GM12878 (cell line): Measurements from ENCODE around the gene TXLNG. TPM values are rescaled to one million over a fixed set of nuclear protein-coding genes. Genes with fewer than 3 reads are reported as not detected.

Experiments
- ATAC-seq: fragments of 200-7000 bp; cut with Tn5 transposase; 3 replicates; pipeline ENCODE4 v1.9.1; 2020; ENCODE audit warnings: mild to moderate bottlenecking, moderate library complexity
- BruUV-seq: library from RNA; stranded (reverse); fragments of 400-500 nt; replicated peaks from 2 replicates; lab custom pipeline; 2021; lab: Mats Ljungman, UMichigan
- CTCF ChIA-PET: fragments of 300-600 bp; sonication (Branson Sonifier 250); formaldehyde crosslinking; extraction: SDS; loops from one replicate; lab custom pipeline; 2021; ENCODE audit warnings: inconsistent platforms; lab: Yijun Ruan, JAX
- POLR2A ChIA-PET: fragments of 350-600 bp; formaldehyde crosslinking; extraction: SDS; loops from one replicate; lab custom pipeline; 2021; ENCODE audit warnings: inconsistent platforms; lab: Charles Lee
- RAD21 ChIA-PET: fragments of 300-600 bp; sonication (Branson Sonifier 250); formaldehyde crosslinking; loops from one replicate; lab custom pipeline; 2023; ENCODE audit warnings: antibody characterized with exemption; ENCODE audit not compliant: unreplicated experiment; lab: Charles Lee
- SMC1A ChIA-PET: fragments of 300-600 bp; sonication (Branson Sonifier 250); formaldehyde crosslinking; loops from one replicate; lab custom pipeline; 2023; ENCODE audit not compliant: unreplicated experiment, uncharacterized antibody; lab: Charles Lee
- DNase-seq: peaks from one replicate; pipeline ENCODE4 v3.0.0-alpha.2; 2011; ENCODE audit warnings: low read depth, low spot score
- FAIRE-seq: peaks from 3 replicates; lab custom pipeline; 2011; peaks lifted over from hg19 to GRCh38; lab: Jason Lieb, UNC
- H2AFZ ChIP-seq: 2 replicates; pipeline ENCODE4 v1.6.0; 2011; ENCODE audit warnings: low read depth, low read length, control low read depth; ENCODE audit not compliant: control insufficient read depth
- H3K27ac ChIP-seq: 2 replicates; pipeline ENCODE4 v1.5.1; 2011; ENCODE audit warnings: control low read depth; ENCODE audit not compliant: control insufficient read depth, insufficient read depth
- H3K27me3 ChIP-seq, 2 experiments: replicated peaks in 1 of 2; 2 replicates each; pipeline versions ENCODE4 v1.6.0 to v1.6.1; 2011; ENCODE audit warnings: low read length in 1 of 2; ENCODE audit not compliant: control insufficient read depth in 2 of 2, insufficient read depth in 2 of 2
- H3K36me3 ChIP-seq, 2 experiments: 2 replicates each; pipeline ENCODE4 v1.5.1; 2011; ENCODE audit warnings: low read length in 1 of 2; ENCODE audit not compliant: control insufficient read depth in 2 of 2, insufficient read depth in 2 of 2
- H3K4me1 ChIP-seq: 2 replicates; pipeline ENCODE4 v1.6.1; 2011; ENCODE audit warnings: mild to moderate bottlenecking, low read length, moderate library complexity, mixed read lengths; ENCODE audit not compliant: control insufficient read depth, insufficient read depth
- H3K4me2 ChIP-seq: 2 replicates; pipeline ENCODE4 v1.6.0; 2011; ENCODE audit warnings: control low read depth; ENCODE audit not compliant: control insufficient read depth, insufficient read depth
- H3K4me3 ChIP-seq: fragments of 200-600 bp; sonication (generic); 2 replicates; pipeline ENCODE4 v1.5.1; 2016
- H3K79me2 ChIP-seq: 2 replicates; pipeline ENCODE4 v1.6.0; 2011; ENCODE audit warnings: low read length; ENCODE audit not compliant: control insufficient read depth, insufficient read depth
- H3K9ac ChIP-seq: 2 replicates; pipeline ENCODE4 v1.8.0; 2011; ENCODE audit warnings: low read length, control low read depth, mixed read lengths; ENCODE audit not compliant: control insufficient read depth, insufficient read depth
- H3K9me3 ChIP-seq: replicated peaks from 3 replicates; pipeline ENCODE4 v1.5.1; 2011; ENCODE audit warnings: mild to moderate bottlenecking, low read length; ENCODE audit not compliant: control insufficient read depth, insufficient read depth
- H4K20me1 ChIP-seq: 2 replicates; pipeline ENCODE4 v1.6.0; 2011; ENCODE audit not compliant: control insufficient read depth, insufficient read depth
- BCLAF1 ChIP-seq: fragments of 450-650 bp; IDR thresholded peaks from 2 replicates; pipeline ENCODE4 v1.6.1; 2017; ENCODE audit warnings: antibody characterized with exemption, mild to moderate bottlenecking, moderate library complexity
- CBX5 ChIP-seq: sonication (generic); IDR thresholded peaks from 2 replicates; pipeline ENCODE4 v1.6.1; 2016; ENCODE audit warnings: low read depth, moderate library complexity, mild to moderate bottlenecking, inconsistent platforms
- CHD1 ChIP-seq: IDR thresholded peaks from 2 replicates; pipeline ENCODE4 v1.6.1; 2012; ENCODE audit warnings: low read depth, low read length, improper control_type of control experiment
- EED ChIP-seq: sonication (generic); IDR thresholded peaks from 2 replicates; pipeline ENCODE4 v1.6.1; 2016; ENCODE audit warnings: antibody characterized with exemption, low read depth
- GABPA ChIP-seq: IDR thresholded peaks from 2 replicates; pipeline ENCODE4 v1.6.1; 2014; ENCODE audit warnings: antibody characterized with exemption, low read depth, mild to moderate bottlenecking, inconsistent platforms
- HCFC1 ChIP-seq: fragments of 150-350 bp; IDR thresholded peaks from 2 replicates; pipeline ENCODE4 v1.6.1; 2014; ENCODE audit warnings: low read length
- IRF5 ChIP-seq: fragments of 450-650 bp; IDR thresholded peaks from 2 replicates; pipeline ENCODE4 v1.6.1; 2017; ENCODE audit warnings: borderline replicate concordance
- MTA3 ChIP-seq: IDR thresholded peaks from 2 replicates; pipeline ENCODE4 v1.6.1; 2012; ENCODE audit warnings: low read length, inconsistent platforms, borderline replicate concordance
- NR2C2 ChIP-seq: IDR thresholded peaks from 2 replicates; pipeline ENCODE4 v1.6.1; 2011; ENCODE audit warnings: borderline replicate concordance, low read depth; ENCODE audit not compliant: control insufficient read depth, insufficient read length
- POU2F2 ChIP-seq: IDR thresholded peaks from 3 replicates; pipeline ENCODE4 v1.6.1; 2011; ENCODE audit warnings: low read depth, mild to moderate bottlenecking, low read length, borderline replicate concordance
- SREBF2 ChIP-seq: IDR thresholded peaks from 2 replicates; pipeline ENCODE4 v1.6.1; 2012; ENCODE audit warnings: mild to moderate bottlenecking, low read length
- STAT3 ChIP-seq: IDR thresholded peaks from 2 replicates; pipeline ENCODE4 v1.6.1; 2011; ENCODE audit warnings: low read depth, low read length, improper control_type of control experiment
- TCF3 ChIP-seq: IDR thresholded peaks from 2 replicates; pipeline ENCODE4 v1.6.1; 2012; ENCODE audit warnings: low read depth, mild to moderate bottlenecking, low read length, borderline replicate concordance; ENCODE audit not compliant: insufficient read depth
- WRNIP1 ChIP-seq: IDR thresholded peaks from 2 replicates; pipeline ENCODE4 v1.6.1; 2011; ENCODE audit warnings: low read depth, low read length, improper control_type of control experiment, borderline replicate concordance
- YBX1 ChIP-seq: fragments of 450-650 bp; IDR thresholded peaks from 2 replicates; pipeline ENCODE4 v1.6.1; 2016; ENCODE audit warnings: antibody characterized with exemption
- ZNF217 ChIP-seq: fragments of 450-650 bp; IDR thresholded peaks from 2 replicates; pipeline ENCODE4 v1.6.1; 2017; ENCODE audit warnings: antibody characterized with exemption, mild to moderate bottlenecking
- ZNF384 ChIP-seq: IDR thresholded peaks from 2 replicates; pipeline ENCODE4 v1.6.1; 2012; ENCODE audit warnings: low read depth, mild to moderate bottlenecking, low read length, improper control_type of control experiment, borderline replicate concordance
- WGBS: methylation state at CpG from one replicate; pipeline ENCODE4 v1.1.6; 2016; ENCODE audit warnings: low lambda C conversion rate; ENCODE audit not compliant: insufficient replicate concordance, insufficient coverage; ENCODE audit errors: missing lambda C conversion rate; 5-methylcytosine and 5-hydroxymethylcytosine counted together
- in situ Hi-C: fragments of 300-500 bp; cut with MboI; formaldehyde crosslinking; loops from 9 replicates; pipeline ENCODE4 v1.14.3; 2018; ENCODE audit warnings: mixed read lengths
- intact Hi-C: fragments of 100-400 bp; cut with micrococcal nuclease; formaldehyde crosslinking; loops from one replicate; pipeline ENCODE4 v1.14.2; 2022; ENCODE audit not compliant: unreplicated experiment
- polyA plus RNA-seq, 11 experiments: library from polyadenylated mRNA; depleted of rRNA in 4 of 11; unstranded in 6 of 11; stranded (reverse) in 5 of 11; fragments of >200 nt; fragmentation: Nextera tagmentation in 4 of 11; fragmentation: Illumina TruSeq in 1 of 11; extraction: Ambion mirVana in 4 of 11; extraction: Trizol in 1 of 11; gene quantifications; 1 replicate in 1 of 11; 2 replicates in 10 of 11; pipeline versions ENCODE4 v1.2.1 to v1.2.3, GENCODE V29; 2011 to 2016; ENCODE audit warnings: inconsistent platforms in 2 of 11, missing spikeins in 2 of 11, low read depth in 1 of 11
- total RNA-seq, 4 experiments: library from RNA; depleted of rRNA in 3 of 4; stranded (reverse); fragments of >200 nt in 3 of 4; fragmentation: Illumina TruSeq in 1 of 4; extraction: Trizol in 1 of 4; gene quantifications; 2 replicates each; pipeline versions ENCODE4 v1.2.1 to v1.2.3, GENCODE V29; 2013 to 2021

The TXLNG gene
- total and polyA plus RNA-seq, 10 of the 15 experiments (the other 5 are each of a cell fraction or from before 2014, with no cell fraction given), result 9.9 to 40.7 (median 19.5) TPM

DNA sequence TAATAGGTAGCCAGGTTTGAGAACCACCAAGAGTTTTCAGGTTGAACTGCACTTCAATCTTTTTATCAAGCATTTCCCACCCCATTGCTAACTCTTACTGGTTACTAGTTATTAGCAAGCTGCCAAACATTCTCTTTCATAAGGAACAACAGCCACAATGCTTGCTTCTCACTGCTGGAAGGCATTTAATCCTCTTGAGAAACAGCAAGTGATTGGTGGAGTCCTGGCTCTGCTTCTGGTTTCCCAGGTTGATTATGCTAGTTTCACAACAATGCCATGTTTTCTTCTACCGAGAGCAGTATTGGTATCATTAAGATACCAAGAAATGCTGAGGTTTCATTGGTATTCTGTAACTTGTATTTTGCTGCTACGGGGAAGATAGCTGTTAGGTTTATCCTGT is 32.2 kb upstream of the TXLNG start:
- H3K4me2 ChIP-seq, result no peak overlapping the region
- H3K79me2 ChIP-seq, result no peaks in the 10 kb centered on the region
- H3K27me3 ChIP-seq, result no peaks in the 10 kb centered on the region
- in situ Hi-C loops (no loop called here), intact Hi-C loops (no loop called here)
- DNase-seq, result no peak
- no peak for FAIRE-seq
- H3K27ac ChIP-seq, result no peak overlapping the region
- H3K9me3 ChIP-seq, result no peaks in the 10 kb centered on the region
- H3K9ac ChIP-seq, result no peak overlapping the region
- POLR2A ChIA-PET, result no interaction called here
- TF ChIP-seq BCLAF1 (no peak), YBX1 (no peak), HCFC1 (no peak), EED (no peak), STAT3 (no peak), MTA3 (no peak), NR2C2 (no peak), CHD1 (no peak), CBX5 (no peak), ZNF217 (no peak), GABPA (no peak), TCF3 (no peak), SREBF2 (no peak), ZNF384 (no peak), WRNIP1 (no peak), IRF5 (no peak), POU2F2 (no peak)
- ATAC-seq, result no peak
- CTCF ChIA-PET, result no interaction called here
- RAD21 ChIA-PET, result no interaction called here
- no peaks in the 10 kb centered on the region for H3K4me1 ChIP-seq
- SMC1A ChIA-PET, result no interaction called here
- BruUV-seq, result no TSS peak
- peaks cover 0 to 4% of the 10 kb centered on the region in 2 experiments; a peak in 3 of 4 replicates for H3K36me3 ChIP-seq
- H3K4me3 ChIP-seq, result no peak overlapping the region
- 94% methylated on average over 2 of the region's 2 CpGs for WGBS
- H4K20me1 ChIP-seq, result no peaks in the 10 kb centered on the region
- H2AFZ ChIP-seq, result no peak overlapping the region
